ENCODE results near the gene KICS2.

GRCh38 chr12:64255249-64255648, 33.2 kb upstream of the KICS2 start:
- TF ChIP-seq CTCF (IDR thresholded peaks at IDR 0.05 in 4 of 5, conservative IDR thresholded peaks at IDR 0.05 in 1 of 5) (no peak), POLR2A (IDR thresholded peaks at IDR 0.05) (no peak)

Data from gastrocnemius medialis (tissue), 4 donors.